NOMO-1 treated with DMSO at 0.1 percent for 48 hours (cell line): ENCODE measurements around the gene ZNF730.
"Not testable (repeated sequence)": the region's sequence is repeated elsewhere in the genome, so short reads cannot be mapped to it uniquely, and the experiment has no call there.

Experiments
- DNase-seq: peaks from one replicate; lab custom pipeline; 2025; ENCODE audit not compliant: unreplicated experiment; lab: John Stamatoyannopoulos, UW

ZNF730 gene

GRCh38 chr19:23116802-23117571, at the start of gene ZNF730:
Gene ZNF730, plus strand, starts transcription at chr19:23117025. Its CDS starts 149 bp downstream, at chr19:23117174.
- no peak for DNase-seq

GRCh38 chr19:23070353-23071146, 46.3 kb upstream of the ZNF730 start:
- DNase-seq = no peak

DNA sequence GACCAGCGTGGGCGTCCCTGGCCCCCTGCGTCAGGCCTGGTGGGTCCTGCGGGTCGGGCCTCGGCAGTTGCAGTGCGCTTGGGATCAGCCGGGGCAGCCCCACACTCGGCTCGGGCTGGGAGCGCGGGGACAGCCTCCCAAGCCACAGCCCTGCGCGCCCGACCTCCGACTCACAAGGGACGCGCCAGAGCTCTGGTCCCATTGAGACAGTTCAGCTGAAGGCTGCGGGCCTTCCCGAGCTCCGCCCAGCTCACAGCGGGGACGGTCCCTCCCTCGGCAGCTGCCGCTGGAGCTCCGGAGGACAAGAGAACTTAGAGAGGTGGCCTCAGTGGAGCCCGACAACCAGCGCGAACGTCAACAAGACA, 45.7 kb upstream of the ZNF730 start:
- no peak for DNase-seq

GRCh38 chr19:23075031-23075733, 41.6 kb upstream of the ZNF730 start:
- DNase-seq = no peak

DNA sequence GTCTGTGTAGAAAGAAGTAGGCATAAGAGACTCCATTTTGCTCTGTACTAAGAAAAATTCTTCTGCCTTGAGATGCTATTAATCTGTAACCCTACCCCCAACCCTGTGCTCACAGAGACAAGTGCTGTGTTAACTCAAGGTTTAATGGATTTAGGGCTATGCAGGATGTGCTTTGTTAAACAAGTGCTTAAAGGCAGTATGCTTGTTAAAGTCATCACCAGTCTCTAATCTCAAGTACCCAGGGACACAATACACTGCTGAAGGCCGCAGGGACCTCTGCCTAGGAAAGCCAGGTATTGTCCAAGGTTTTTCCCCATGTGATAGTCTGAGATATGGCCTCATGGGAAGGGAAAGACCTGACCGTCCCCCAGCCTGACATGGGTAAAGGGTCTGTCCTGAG, 39.0 kb upstream of the ZNF730 start:
- DNase-seq = not testable (repeated sequence)

- no peak for DNase-seq
These were observed 23.0 kb upstream of the ZNF730 start for GRCh38 chr19:23093832-23094231.

DNA sequence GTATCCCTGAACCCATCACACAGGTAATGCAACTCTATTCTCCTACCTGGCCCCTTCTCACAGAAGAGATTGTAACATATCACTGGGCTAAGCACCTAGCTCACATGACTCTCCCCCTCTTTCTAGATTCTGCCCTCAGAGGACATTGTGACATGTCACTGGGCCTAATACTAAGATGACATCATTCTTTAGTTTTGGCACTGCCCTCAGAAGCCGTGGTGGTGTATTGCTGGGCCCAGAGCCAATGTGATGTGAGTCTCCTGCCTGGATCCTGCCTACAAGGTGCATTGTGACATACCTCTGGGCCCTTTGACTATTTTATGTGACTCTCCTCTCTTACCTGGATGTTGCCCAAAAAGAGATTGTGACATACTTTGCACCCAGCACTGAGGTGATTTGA, 21.4 kb upstream of the ZNF730 start:
- no peak for DNase-seq

GRCh38 chr19:23098286-23098685, 18.5 kb upstream of the ZNF730 start:
- DNase-seq = no peak

DNA sequence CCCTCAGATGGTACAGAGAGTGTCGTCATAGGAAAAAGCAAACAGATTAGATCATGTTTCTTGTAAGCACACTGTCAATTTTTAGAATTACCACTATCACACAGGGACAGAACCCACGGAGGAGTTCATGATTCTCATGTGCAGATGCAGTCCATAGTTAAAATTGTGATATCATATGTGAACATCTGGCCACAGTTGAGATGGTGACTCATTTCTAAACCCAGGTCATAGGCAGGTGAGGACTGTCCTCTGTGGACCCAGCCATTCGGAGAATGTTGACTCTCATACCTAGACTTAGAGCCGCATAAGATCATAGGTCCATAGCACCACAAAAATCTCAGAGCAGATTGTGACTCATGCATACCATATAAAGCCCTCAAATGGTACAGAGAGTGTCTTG, 17.8 kb upstream of the ZNF730 start:
- DNase-seq = no peak

- DNase-seq = no peak
These were observed 16.9 kb upstream of the ZNF730 start for GRCh38 chr19:23099966-23100365.

DNA sequence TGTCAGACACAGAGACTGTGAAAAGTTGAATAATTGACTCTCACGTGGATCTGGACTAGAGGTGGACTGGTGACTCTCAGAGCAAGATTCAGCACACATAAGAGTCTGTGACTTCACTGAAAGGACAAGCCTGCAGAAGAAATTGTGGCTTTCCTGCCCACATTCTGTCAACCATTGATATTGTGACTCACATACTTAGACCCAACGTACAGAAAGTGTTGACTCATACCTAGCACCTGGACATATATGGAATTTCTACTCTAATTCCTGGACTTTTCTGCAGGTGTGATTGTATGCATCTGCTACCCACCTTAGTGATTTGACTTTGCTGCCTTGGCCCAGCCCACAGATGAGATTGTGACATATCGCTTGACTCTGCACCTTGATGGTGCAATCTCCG, 15.6 kb upstream of the ZNF730 start:
- DNase-seq = no peak

- DNase-seq = no peak
These were observed 1.6 kb downstream of the ZNF730 start for GRCh38 chr19:23118400-23118799.

GRCh38 chr19:23134211-23134610, 17.4 kb downstream of the ZNF730 start:
- DNase-seq = not testable (repeated sequence)

DNA sequence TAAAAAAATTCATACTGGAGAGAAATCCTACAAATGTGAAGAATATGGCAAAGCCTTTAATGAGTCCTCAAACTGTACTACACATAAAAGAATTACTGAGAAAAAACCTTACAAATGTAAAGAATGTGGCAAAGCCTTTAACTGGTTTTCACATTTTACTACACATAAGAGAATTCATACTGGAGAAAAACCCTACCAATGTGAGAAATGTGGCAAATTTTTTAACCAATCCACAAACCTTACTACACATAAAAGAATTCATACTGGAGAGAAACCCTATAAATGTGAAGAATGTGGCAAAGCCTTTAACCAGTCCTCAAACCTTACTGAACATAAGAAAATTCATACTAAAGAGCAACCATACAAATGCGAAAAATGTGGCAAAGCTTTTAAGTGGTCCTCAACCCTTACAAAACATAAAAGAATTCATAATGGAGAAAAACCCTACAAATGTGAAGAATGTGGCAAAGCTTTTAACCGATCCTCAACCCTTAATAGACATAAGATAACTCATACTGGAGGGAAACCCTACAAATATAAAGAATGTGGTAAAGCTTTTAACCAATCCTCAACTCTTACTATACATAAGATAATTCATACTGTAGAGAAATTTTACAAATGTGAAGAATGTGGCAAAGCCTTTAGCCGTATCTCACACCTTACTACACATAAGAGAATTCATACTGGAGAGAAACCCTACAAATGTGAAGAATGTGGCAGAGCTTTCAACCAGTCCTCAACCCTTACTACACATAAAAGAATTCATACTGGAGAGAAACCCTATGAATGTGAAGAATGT, 29.0 kb downstream of the ZNF730 start:
- no peak for DNase-seq

- DNase-seq = no peak
These were observed 43.9 kb downstream of the ZNF730 start for GRCh38 chr19:23160766-23161165.

DNA sequence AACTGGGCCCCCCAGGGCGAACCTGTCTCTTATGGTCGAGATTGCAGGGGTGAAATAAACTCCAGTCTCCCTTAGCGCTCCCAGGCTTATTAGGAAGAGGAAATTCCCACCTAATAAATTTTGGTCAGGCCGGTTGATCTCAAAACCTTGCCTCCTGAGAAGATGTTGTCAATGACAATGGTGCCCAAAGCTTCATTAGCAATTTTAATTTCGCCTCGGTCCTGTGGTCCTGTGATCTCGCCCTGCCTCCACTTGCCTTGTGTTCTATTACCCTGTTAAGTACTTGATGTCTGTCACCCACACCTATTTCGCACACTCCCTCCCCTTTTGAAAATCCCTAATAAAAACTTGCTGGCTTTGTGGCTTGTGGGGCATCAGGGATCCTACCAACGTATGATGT, 51.5 kb downstream of the ZNF730 start:
- not testable (repeated sequence) for DNase-seq

DNA sequence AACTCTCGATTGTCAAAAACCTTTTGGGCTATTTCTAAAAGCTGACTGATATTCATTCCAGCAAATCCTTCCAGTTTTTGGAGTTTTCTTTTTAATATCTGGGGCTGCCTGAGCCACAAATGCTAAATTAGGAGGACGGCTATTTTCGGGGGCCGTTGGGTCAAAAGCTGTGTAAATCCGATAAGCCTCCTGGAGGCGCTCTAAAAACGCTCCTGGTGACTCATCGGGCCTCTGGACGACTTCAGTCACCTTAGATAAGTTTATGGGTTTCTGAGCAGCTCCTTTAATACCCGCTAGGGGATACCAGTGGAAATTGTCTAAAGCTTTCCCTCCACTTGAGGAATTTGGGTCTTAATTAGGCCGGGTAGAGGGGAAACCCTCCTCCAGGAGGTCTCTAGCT, 66.4 kb downstream of the ZNF730 start:
- DNase-seq = no peak

GRCh38 chr19:23190341-23190740, 73.5 kb downstream of the ZNF730 start:
- no peak for DNase-seq
